ENCODE measurements around the gene DSG2. TPM values are rescaled to one million over a fixed set of nuclear protein-coding genes. Genes with fewer than 3 reads are reported as not detected.
"Not testable (repeated sequence)": the region's sequence is repeated elsewhere in the genome, so short reads cannot be mapped to it uniquely, and the experiment has no call there.

Gene DSG2
- total RNA-seq, 2 experiments from 2014 or later: 0.15 to 0.23 TPM

GRCh38 chr18:31498574-31499524 is 872 bp downstream of the DSG2 start:
- CTCF ChIA-PET: no interaction called here
- POLR2A ChIA-PET: no interaction called here

GRCh38 chr18:31500051-31500688 is 2.2 kb downstream of the DSG2 start:
- ChIA-PET CTCF (no interaction called here), POLR2A (no interaction called here)

- ChIA-PET CTCF (no interaction called here), POLR2A (no interaction called here)
These were observed 5.0 kb downstream of the DSG2 start for GRCh38 chr18:31503011-31503410.

DNA sequence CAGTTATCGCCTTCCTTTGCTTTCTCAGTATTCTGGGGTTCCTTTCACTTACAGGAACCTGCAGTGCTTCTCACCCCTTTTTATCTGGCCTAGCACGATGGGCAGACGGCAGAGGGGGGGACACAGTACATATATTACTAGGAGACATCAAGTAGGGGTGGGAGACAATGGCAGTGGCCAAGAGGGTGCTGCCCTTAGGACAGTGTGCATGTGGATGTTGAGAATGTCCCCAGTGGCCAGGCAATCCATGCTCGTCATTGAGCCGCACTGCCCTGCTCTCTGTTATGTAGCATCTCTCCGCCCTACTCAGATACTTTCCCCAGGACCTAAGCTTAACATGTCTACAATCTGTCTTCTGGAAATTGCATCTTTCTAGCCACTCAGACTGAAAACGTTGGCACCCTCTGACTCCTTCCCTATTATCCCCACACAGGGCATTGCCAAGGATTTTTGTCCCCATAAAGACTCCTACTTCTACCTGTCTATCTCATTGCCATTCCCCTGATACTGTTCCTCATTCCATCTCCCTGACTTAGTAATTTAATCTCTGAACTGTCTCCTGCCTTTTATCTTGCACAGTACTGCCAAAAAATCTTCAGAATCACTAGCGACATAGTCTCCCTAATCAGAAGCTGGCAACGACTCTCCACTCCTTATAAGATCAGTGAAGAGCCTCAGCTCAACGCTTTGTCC is 6.6 kb downstream of the DSG2 start:
- ChIA-PET POLR2A (no interaction called here), CTCF (no interaction called here)

GRCh38 chr18:31505156-31505555 is 7.2 kb downstream of the DSG2 start:
- ChIA-PET POLR2A (no interaction called here), CTCF (no interaction called here)

GRCh38 chr18:31506024-31506742 is 8.2 kb downstream of the DSG2 start:
- ChIA-PET POLR2A (no interaction called here), CTCF (no interaction called here)

DNA sequence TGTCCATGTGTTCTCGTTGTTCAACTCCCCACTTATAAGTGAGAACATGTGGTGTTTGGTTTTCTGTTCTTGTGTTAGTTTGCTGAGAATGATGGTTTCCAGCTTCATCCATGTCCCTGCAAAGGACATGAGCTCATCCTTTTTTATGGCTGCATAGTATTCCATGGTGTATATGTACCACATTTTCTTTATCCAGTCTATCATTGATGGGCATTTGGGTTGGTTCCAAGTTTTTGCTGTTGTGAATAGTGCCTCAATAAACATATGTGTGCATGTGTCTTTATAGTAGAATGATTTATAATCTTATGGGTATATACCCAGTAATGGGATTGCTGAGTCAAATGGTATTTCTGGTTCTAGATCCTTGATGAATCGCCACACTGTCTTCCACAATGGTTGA is 9.1 kb downstream of the DSG2 start:
- CTCF ChIA-PET, POLR2A ChIA-PET: not testable (repeated sequence)

DNA sequence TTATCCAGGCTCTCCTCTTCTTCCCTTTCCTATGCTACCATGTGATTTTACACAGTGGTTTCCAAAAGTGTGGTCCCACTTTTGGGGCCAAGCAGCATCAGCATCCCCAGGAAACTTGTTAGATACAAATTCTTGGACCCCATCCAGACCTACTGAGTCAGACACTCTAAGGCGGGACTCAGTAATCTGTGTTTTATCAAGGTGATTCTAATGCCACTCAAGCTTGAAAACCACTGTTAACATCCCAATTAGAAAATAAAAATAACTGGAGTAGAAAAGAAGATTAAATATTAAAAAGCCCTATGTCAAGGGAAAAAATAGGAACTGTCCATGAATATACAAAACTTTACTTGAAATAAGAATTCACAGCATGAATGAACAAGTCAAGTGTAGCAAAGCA is 10.8 kb downstream of the DSG2 start:
- CTCF ChIA-PET: no interaction called here
- POLR2A ChIA-PET: no interaction called here

GRCh38 chr18:31509571-31509970 is 11.6 kb downstream of the DSG2 start:
- ChIA-PET POLR2A (no interaction called here), CTCF (no interaction called here)

- CTCF ChIA-PET: no interaction called here
- POLR2A ChIA-PET: interaction anchor here (0.9 kb wide), 1 partner anchor 212 kb away, joined by 4 read pairs; no protein-coding TSS in a partner anchor
These were observed 12.3 kb downstream of the DSG2 start for GRCh38 chr18:31510319-31510718.

- CTCF ChIA-PET: no interaction called here
- POLR2A ChIA-PET: interaction anchor here (0.9 kb wide), 1 partner anchor 211 kb away, joined by 4 read pairs; no protein-coding TSS in a partner anchor
These were observed 13.1 kb downstream of the DSG2 start for GRCh38 chr18:31511098-31511497.

- POLR2A ChIA-PET: no interaction called here
- CTCF ChIA-PET: no interaction called here
These were observed 14.3 kb downstream of the DSG2 start for GRCh38 chr18:31512203-31512764.

DNA sequence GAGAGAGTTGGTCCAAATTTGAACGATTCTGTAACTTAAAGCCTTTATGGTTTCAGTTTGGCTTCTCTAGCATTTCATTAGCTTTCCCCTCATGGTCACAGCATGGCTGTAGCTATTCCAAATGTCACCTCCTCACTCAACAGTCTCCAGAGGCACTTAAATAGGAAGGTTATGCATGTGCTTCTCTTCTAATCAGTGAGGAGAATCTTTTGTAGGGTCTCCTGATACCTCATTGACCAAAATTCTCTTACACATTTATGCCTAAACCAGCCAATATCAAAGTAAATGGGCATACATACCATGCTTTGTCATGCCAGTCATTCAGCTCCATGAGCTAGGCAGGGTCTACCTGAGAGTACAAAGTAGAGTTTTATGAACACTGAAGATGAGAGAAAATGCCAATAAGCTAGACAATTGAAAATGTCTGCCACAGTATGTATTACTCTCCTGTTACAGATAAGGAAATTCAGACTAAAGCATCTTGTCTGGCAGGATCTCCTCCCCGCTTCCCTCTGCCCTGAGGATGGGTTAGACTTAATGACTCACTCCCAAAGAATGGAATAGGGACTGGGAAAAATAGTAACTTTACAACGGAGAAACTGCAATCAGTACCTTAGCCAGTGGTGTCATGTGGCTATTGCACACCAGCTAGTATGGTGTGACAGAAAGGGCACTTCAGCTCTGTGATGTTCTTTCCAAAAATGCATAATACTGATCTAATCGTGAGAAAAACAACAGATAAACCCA is 15.4 kb downstream of the DSG2 start:
- ChIA-PET CTCF (no interaction called here), POLR2A (no interaction called here)

GRCh38 chr18:31516437-31516836 is 18.5 kb downstream of the DSG2 start:
- POLR2A ChIA-PET: no interaction called here
- CTCF ChIA-PET: no interaction called here

DNA sequence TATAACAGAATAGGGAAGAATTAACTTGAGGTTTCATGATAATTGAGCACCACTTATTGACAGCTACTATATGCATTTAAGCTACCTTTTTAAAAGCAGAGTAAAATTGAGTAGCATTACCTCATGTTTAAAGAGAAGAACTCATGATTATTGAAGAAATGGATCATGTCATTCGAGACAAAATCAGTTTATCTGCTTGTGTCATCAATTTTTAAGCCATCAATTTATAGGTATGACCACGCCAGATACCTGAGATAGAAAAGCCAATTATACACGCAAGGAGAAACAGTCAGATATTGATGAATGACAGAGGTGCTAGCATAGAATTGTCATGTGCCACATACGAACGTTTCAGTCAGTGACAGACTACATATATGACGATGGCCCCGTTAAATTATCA is 28.4 kb downstream of the DSG2 start:
- ChIA-PET CTCF (no interaction called here), POLR2A (interaction anchor here (0.5 kb wide), 1 partner anchor 36 kb away, joined by 3 read pairs; no protein-coding TSS in a partner anchor)

DNA sequence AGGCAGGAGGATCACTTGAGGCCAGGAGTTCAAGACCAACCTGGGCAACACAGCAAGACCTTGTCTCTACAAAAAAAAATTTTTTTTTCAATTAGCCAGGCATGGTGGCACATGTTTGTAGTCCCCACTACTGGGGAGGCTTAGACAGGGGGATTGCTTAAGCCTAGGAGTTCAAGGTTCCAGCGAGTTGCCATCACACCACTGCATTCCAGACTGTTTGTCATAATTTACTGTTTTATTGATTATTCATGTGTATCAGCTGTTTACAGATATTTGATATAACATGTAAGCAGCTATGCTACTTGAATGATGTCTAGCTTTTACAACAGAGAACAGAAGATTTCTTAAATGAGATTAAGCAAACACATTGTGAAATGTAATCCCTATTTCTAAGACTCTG is 35.3 kb downstream of the DSG2 start:
- ChIA-PET POLR2A (no interaction called here), CTCF (no interaction called here)

DNA sequence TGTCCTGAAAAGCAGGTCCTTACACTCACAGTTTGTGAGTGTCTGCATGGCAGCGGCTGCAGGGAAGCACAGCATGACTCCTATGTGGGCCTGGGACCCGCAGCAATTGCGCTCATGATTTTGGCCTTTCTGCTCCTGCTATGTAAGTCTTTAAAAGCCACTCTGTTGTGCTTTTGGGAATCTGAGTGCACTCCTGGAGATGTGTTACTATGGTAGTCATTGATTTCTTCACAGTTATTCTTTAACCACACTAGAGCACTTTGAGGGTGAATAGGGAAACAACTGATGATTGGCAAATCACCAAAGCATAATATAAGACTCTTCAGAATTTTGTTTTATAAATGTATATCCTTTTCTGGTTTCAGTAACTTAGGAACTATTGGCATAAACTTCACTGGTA is 40.9 kb downstream of the DSG2 start:
- CTCF ChIA-PET: no interaction called here
- POLR2A ChIA-PET: no interaction called here

DNA sequence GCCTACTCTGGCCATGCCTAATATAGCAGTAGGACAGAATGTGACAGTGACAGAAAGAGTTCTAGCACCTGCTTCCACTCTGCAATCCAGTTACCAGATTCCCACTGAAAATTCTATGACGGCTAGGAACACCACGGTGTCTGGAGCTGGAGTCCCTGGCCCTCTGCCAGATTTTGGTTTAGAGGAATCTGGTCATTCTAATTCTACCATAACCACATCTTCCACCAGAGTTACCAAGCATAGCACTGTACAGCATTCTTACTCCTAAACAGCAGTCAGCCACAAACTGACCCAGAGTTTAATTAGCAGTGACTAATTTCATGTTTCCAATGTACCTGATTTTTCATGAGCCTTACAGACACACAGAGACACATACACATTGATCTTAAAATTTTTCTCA is 48.5 kb downstream of the DSG2 start:
- ChIA-PET POLR2A (interaction anchor here (0.5 kb wide), 1 partner anchor 444 kb away, joined by 7 read pairs; no protein-coding TSS in a partner anchor), CTCF (no interaction called here)

GRCh38 chr18:31548853-31549252 is 50.9 kb downstream of the DSG2 start:
- POLR2A ChIA-PET: no interaction called here
- CTCF ChIA-PET: no interaction called here
